Loucy (cell line): ENCODE measurements around the gene MIEF1.

ENCODE experiments used
- H2AFZ ChIP-seq: fragments of 200-600 bp; sonication (generic); 2 replicates; pipeline ENCODE4 v1.6.0; 2016; ENCODE audit warnings: antibody characterized with exemption, mild to moderate bottlenecking, low read length, moderate library complexity
- H3F3A ChIP-seq: fragments of 200-600 bp; 2 replicates; pipeline ENCODE4 v1.6.0; 2016; ENCODE audit warnings: antibody characterized with exemption, low read depth, mild to moderate bottlenecking
- H3K27me3 ChIP-seq: fragments of 200-600 bp; sonication (generic); 2 replicates; pipeline ENCODE4 v1.6.1; 2014; ENCODE audit warnings: low read length, mild to moderate bottlenecking; ENCODE audit not compliant: insufficient read depth, poor library complexity, severe bottlenecking
- H3K36me3 ChIP-seq: fragments of 200-600 bp; sonication (generic); 2 replicates; pipeline ENCODE4 v1.6.1; 2016; ENCODE audit warnings: low read length; ENCODE audit not compliant: insufficient read depth
- H3K4me1 ChIP-seq: fragments of 200-600 bp; sonication (generic); 2 replicates; pipeline ENCODE4 v1.5.1; 2014; ENCODE audit warnings: low read length, mild to moderate bottlenecking; ENCODE audit not compliant: insufficient read depth, poor library complexity, severe bottlenecking
- H3K4me2 ChIP-seq: fragments of 200-600 bp; sonication (generic); 2 replicates; pipeline ENCODE4 v1.6.0; 2014; ENCODE audit warnings: antibody characterized with exemption, low read length, low read depth, mild to moderate bottlenecking; ENCODE audit not compliant: poor library complexity, severe bottlenecking
- H3K4me3 ChIP-seq: fragments of 200-600 bp; sonication (generic); 2 replicates; pipeline ENCODE4 v1.5.1; 2014; ENCODE audit warnings: low read length, mild to moderate bottlenecking, mixed read lengths; ENCODE audit not compliant: poor library complexity, severe bottlenecking
- H3K79me2 ChIP-seq: fragments of 200-600 bp; sonication (generic); 2 replicates; pipeline ENCODE4 v1.6.1; 2014; ENCODE audit warnings: low read length; ENCODE audit not compliant: insufficient read depth
- H3K9ac ChIP-seq: fragments of 200-600 bp; sonication (generic); 2 replicates; pipeline ENCODE4 v1.6.0; 2014; ENCODE audit warnings: mild to moderate bottlenecking, low read depth, low read length, moderate library complexity; ENCODE audit not compliant: poor library complexity, severe bottlenecking
- H3K9me2 ChIP-seq: fragments of 200-600 bp; sonication (generic); replicated peaks from 2 replicates; pipeline ENCODE4 v1.6.1; 2016; ENCODE audit warnings: low read depth, low read length, mixed read lengths
- H3K9me3 ChIP-seq: fragments of 200-600 bp; sonication (generic); 2 replicates; pipeline ENCODE4 v1.6.1; 2014; ENCODE audit warnings: mild to moderate bottlenecking, antibody characterized with exemption, low read length, low read depth; ENCODE audit not compliant: insufficient read depth
- H4K20me1 ChIP-seq: fragments of 200-600 bp; sonication (generic); 2 replicates; pipeline ENCODE4 v1.6.0; 2014; ENCODE audit warnings: antibody characterized with exemption, low read length, mild to moderate bottlenecking; ENCODE audit not compliant: insufficient read depth, poor library complexity, severe bottlenecking
- CTCF ChIP-seq: fragments of 200-600 bp; sonication (generic); conservative IDR thresholded peaks from 2 replicates; pipeline ENCODE4 v1.5.1; 2014; ENCODE audit warnings: mild to moderate bottlenecking, antibody characterized with exemption, low read length
- EZH2phosphoT487 ChIP-seq: fragments of 200-600 bp; IDR thresholded peaks from 2 replicates; pipeline ENCODE4 v1.6.1; 2018; ENCODE audit warnings: antibody characterized with exemption, mild to moderate bottlenecking, moderate library complexity, borderline replicate concordance

The MIEF1 gene

DNA sequence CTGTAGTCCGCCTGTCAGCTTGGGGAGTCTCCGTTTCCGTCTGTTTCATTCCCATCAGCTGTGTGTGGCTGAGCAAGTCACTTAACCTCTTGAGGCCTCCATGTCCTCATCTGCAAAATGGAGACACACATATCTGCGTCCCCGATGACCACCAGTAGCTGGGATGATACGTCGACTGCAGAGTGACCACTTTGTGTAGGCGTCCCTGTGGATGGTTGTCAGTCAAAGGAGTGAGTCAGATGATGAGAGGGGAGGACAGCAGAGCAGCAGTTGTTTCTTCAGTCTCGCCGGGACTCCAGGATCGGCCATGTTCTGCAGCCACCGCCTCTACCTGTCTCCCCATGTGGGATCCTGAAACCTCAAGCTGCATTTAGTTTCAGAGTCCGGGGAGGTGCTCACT lies 25.4 kb upstream of the MIEF1 start:
- no peaks in the 10 kb centered on the region for H3F3A ChIP-seq
- H4K20me1 ChIP-seq = peaks cover 2% of the 10 kb centered on the region
- no peak overlapping the region for H3K4me2 ChIP-seq
- H3K9ac ChIP-seq = no peak overlapping the region
- H3K27me3 ChIP-seq = no peaks in the 10 kb centered on the region
- H3K4me3 ChIP-seq = no peak overlapping the region
- H2AFZ ChIP-seq = no peak overlapping the region
- peaks cover 4% of the 10 kb centered on the region; the same call in 1 of the 2 replicates for H3K36me3 ChIP-seq
- no peaks in the 10 kb centered on the region for H3K9me3 ChIP-seq
- H3K4me1 ChIP-seq = peaks cover 26% of the 10 kb centered on the region
- H3K9me2 ChIP-seq = no peaks in the 10 kb centered on the region
- H3K79me2 ChIP-seq = peaks cover 6% of the 10 kb centered on the region; the same call in 1 of the 2 replicates
- TF ChIP-seq EZH2phosphoT487 (no peak), CTCF (no peak)

GRCh38 chr22:39477542-39477941 lies 24.5 kb upstream of the MIEF1 start:
- no peak overlapping the region for H3K4me2 ChIP-seq
- peaks cover 3% of the 10 kb centered on the region; the same call in 1 of the 2 replicates for H3K79me2 ChIP-seq

DNA sequence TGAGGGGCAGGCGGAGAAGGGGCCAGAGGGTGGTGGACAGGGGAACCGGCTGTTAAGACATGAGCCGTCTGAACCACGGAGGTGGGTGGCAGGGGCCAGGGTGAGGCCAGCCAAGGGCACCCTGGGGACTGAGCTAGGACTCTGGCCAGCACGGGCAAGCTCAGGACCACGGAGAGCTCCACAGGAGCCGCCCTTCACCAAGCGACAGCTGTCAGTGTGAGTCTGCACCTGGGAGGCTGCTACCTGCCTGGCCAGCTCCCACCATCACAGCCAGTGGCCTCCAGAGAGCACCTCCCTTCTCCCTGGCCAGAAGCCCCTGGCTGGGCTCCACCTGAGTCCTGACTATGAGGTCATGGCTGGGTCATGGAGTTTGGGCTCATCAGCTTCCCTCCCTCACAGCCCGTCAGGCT lies 23.6 kb upstream of the MIEF1 start:
- Histone ChIP-seq H3K9me2 (no peaks in the 10 kb centered on the region), H3K79me2 (no peaks in the 10 kb centered on the region; the same call in 1 of the 2 replicates), H3K9ac (no peak overlapping the region), H3K4me2 (no peak overlapping the region), H4K20me1 (peaks cover 2% of the 10 kb centered on the region), H3K36me3 (peaks cover 4% of the 10 kb centered on the region; the same call in 1 of the 2 replicates), H2AFZ (no peak overlapping the region), H3K27me3 (no peaks in the 10 kb centered on the region), H3K9me3 (no peaks in the 10 kb centered on the region), H3F3A (no peaks in the 10 kb centered on the region), H3K4me1 (peaks cover 9% of the 10 kb centered on the region), H3K4me3 (no peak overlapping the region)
- TF ChIP-seq EZH2phosphoT487 = no peak
- no peak for TF ChIP-seq CTCF

More at GRCh38 chr22:39477542-39477941, 24.5 kb upstream of the MIEF1 start:
- H3K36me3 ChIP-seq = peaks cover 4% of the 10 kb centered on the region; the same call in 1 of the 2 replicates
- no peaks in the 10 kb centered on the region for H3K9me2 ChIP-seq
- peaks cover 17% of the 10 kb centered on the region for H3K4me1 ChIP-seq
- no peak for TF ChIP-seq EZH2phosphoT487
- no peak for TF ChIP-seq CTCF
- H3K9ac ChIP-seq = no peak overlapping the region
- no peaks in the 10 kb centered on the region for H3K27me3 ChIP-seq
- H3K9me3 ChIP-seq = no peaks in the 10 kb centered on the region
- no peak overlapping the region for H3K4me3 ChIP-seq
- no peak overlapping the region for H2AFZ ChIP-seq
- no peaks in the 10 kb centered on the region for H3F3A ChIP-seq
- H4K20me1 ChIP-seq = peaks cover 2% of the 10 kb centered on the region
